Measurements from ENCODE around the gene APEX1.
"Not testable (repeated sequence)": the region's sequence is repeated elsewhere in the genome, so short reads cannot be mapped to it uniquely, and the experiment has no call there.

The APEX1 gene

DNA sequence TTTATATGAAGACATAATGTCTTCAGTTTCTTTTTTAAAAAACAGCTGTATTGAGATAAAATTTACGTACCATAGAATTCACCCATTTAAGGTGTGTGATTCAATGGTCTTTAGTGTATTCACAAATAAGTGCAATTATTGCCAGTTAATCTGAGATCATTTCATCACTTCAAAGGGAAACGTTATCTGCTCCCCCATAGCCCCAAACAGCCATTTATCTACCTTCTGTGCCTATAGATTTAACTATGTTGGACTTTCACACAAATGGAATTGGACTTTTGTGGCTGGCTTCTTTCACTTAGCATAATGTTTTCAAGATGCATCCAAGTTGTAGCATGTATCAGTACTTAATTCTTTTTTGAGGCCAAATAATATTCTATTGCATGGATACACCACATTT lies 23.9 kb downstream of the APEX1 start:
- no peak for DNase-seq

GRCh38 chr14:20482382-20482781 lies 27.4 kb downstream of the APEX1 start:
- no peak for DNase-seq

GRCh38 chr14:20485900-20486299 lies 30.9 kb downstream of the APEX1 start:
- DNase-seq: no peak

DNA sequence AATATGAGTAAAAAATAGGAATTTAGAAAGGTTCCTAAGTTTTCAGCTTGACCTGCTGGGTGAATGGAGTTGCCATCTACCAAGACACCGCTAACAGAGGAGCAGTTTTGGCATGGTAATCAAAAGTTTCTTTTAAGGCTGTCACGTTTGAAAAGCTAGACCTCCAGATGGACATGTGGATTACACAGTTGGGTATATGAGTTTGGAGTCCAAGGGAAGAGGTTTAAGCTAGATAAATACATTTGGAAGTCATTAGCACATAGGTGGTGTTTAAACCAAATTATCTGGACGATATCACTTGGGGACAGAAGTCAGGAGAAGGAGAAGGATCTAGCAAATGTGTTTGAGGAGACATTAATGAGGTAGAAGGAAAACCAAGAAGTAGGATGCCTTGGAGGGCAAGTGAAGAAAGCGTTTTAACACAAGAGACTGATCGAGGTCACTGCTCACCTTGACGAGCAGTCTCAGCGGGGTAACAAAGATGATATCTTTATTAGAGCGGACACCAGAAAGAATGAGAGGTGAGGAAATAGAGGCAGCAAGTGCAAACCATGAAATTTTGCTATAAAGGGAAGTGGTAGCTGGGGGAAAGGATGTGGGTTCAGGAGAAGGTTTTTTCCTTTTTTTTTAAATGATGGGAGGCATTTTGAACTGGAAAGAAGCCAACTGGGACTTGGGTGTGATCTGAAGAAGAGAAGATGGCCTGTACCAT lies 31.8 kb downstream of the APEX1 start:
- no peak for DNase-seq

DNA sequence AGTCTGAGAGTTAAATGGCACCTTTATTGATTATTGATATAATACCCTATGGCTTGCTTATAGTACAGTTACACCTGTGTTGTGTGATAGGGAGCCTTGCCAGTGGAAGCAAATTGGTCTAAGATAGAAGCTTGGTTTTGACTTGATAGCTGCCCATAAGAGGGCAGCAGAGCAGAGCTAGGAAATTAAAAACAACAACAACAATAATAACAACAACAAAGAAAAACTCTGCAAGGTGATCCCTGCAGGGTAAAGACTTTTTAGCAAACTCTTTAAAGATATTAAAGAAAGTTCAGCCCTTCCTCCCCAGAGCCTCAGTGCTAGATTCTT lies 32.3 kb downstream of the APEX1 start:
- no peak for DNase-seq

GRCh38 chr14:20489093-20489994 lies 34.3 kb downstream of the APEX1 start:
- no peak for DNase-seq

GRCh38 chr14:20490563-20490962 lies 35.5 kb downstream of the APEX1 start:
- no peak for DNase-seq

DNA sequence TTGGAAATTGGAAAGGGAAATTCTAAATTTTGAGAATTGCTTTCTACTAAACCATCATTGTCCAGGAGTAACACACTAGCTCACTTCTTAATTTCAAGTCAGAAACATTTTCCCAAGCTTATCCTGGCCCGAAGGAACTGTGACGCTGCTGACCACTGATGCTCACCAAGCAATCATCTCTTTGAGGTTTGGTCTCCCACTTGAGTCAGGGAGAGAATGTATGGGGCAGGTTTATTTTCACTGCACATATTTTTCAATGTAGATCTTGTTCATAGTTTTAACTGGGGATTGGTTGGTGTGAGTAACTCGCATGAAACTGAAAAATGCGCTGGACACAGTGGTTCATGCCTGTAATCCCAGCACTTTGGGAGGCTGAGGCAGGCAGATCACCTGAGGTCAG lies 37.5 kb downstream of the APEX1 start:
- DNase-seq: no peak

- no peak for DNase-seq
Observed at GRCh38 chr14:20493634-20494033, 38.6 kb downstream of the APEX1 start.

- no peak for DNase-seq
Observed at GRCh38 chr14:20494935-20495766, 40.1 kb downstream of the APEX1 start.

GRCh38 chr14:20498622-20499021 lies 43.6 kb downstream of the APEX1 start:
- no peak for DNase-seq

- DNase-seq: no peak
Observed at GRCh38 chr14:20499108-20499507, 44.1 kb downstream of the APEX1 start.

DNA sequence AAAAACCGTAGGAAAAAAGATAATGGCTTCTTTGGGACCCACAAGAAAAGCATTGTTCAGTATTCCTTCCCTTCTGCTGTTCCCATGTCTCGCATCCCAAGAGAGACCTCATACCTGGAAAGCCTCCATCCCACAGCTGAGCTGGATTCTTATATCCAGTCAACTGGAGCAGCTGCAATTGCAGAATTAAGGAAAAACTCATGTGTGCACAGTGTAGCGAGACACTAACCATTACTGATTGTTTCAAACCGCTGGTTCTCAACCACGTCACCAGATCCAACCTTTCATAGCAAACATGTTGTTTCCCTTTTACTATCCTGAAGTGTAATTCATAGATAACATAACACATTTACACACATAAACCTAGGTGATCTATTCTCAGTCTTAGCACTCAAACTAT lies 44.9 kb downstream of the APEX1 start:
- no peak for DNase-seq

DNA sequence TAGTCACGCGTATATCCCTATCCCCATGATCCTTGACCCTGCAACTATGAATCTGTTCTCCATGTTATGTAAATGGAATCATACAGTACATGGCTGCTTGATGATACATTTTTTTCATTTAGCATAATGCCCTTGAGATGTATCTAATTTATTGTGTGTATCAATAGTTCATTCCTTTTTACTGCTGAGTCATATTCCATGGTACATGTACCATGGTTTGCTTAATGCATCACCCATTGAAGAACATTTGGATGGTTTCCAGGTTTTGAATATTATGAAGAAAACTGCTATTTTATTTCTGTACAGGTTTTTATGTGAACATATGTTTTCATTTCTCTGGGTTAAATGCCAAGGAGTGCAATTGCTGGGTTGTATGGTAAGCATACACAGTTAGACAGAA lies 46.3 kb downstream of the APEX1 start:
- DNase-seq: no peak

- no peak for DNase-seq
Observed at GRCh38 chr14:20503898-20504297, 48.9 kb downstream of the APEX1 start.

GRCh38 chr14:20506276-20506675 lies 51.2 kb downstream of the APEX1 start:
- DNase-seq: not testable (repeated sequence)

DNA sequence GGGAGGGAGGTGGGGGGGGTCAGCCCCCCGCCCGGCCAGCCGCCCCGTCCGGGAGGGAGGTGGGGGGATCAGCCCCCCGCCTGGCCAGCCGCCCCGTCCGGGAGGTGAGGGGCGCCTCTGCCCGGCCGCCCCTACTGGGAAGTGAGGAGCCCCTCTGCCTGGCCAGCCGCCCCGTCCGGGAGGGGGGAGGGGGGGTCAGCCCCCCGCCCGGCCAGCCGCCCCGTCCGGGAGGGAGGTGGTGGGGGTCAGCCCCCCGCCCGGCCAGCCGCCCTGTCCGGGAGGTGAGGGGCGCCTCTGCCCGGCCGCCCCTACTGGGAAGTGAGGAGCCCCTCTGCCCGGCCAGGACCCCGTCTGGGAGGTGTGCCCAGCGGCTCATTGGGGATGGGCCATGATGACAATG lies 51.7 kb downstream of the APEX1 start:
- not testable (repeated sequence) for DNase-seq
